Measurements from ENCODE around the gene PIK3R3.
A peak's percentile ranks its signal among the peaks of the same experiment; 100 is the strongest.

The PIK3R3 gene

GRCh38 chr1:46132529-46133180, at the start of gene PIK3R3:
TSS of gene PIK3R3 (minus strand) at chr1:46132629. CDS start at chr1:46131952, 677 bp downstream.
- DNase-seq (ENCODE audit: low spot score), result peak; percentile 97
- in situ Hi-C loops (cut with MboI; ENCODE audit: low sequenced_read_pairs, unreplicated experiment), result loop anchor here (10.0 kb wide), 1 partner anchor 58 kb away; no protein-coding TSS in a partner anchor
- TF ChIP-seq CTCF (IDR thresholded peaks at IDR 0.05; ENCODE audit: borderline replicate concordance, control extremely low read depth, extremely low read depth, insufficient read depth, missing control alignments), result no peak

DNA sequence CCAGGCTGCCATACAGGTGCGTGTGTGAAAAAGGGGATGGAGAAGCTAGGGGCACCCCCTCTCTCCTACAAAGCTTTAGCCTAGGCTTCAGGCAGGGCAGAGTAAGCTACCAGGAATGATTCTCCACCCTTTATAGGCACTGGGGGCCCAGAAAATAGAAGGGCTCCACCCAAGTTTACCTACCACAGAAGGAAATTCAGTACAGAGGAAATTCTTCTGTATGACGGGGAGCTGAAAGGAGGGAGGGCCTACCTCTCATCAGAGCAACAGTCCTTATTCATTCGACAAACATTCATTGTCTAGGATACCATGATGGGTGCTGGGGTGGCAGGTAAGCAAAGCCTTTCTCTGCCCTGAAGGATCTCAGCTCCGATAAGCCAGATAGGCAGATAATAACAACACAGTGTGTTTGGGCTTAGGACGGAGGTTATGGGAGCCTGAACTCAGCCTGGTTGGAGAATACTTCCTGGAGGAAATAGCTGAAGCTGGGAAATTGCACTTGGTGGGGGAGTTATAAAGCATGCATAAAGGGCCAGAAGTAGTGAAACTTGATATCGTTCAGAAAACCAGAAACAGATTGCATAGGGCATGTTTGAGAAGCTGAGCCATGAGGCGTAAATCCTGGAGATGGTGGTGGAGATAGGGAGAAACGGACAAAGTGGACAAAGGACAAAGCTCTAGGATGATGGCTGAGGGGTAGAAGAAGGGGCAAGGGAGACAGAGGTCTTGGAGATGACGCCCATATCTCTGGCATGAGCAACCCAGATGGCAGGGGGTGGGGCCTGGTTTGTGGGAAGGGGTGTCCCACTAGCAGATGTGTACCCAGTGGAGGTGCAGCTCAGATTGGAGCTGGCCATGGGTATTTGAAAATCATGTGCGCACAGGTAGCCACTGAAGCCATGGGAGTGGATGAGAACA, 49.2 kb upstream of the PIK3R3 start:
- in situ Hi-C loops (cut with MboI; ENCODE audit: low sequenced_read_pairs, unreplicated experiment), result no loop called here
- TF ChIP-seq CTCF (IDR thresholded peaks at IDR 0.05; ENCODE audit: borderline replicate concordance, control extremely low read depth, extremely low read depth, insufficient read depth, missing control alignments), result no peak
- no peak for DNase-seq (ENCODE audit: low spot score)

DNA sequence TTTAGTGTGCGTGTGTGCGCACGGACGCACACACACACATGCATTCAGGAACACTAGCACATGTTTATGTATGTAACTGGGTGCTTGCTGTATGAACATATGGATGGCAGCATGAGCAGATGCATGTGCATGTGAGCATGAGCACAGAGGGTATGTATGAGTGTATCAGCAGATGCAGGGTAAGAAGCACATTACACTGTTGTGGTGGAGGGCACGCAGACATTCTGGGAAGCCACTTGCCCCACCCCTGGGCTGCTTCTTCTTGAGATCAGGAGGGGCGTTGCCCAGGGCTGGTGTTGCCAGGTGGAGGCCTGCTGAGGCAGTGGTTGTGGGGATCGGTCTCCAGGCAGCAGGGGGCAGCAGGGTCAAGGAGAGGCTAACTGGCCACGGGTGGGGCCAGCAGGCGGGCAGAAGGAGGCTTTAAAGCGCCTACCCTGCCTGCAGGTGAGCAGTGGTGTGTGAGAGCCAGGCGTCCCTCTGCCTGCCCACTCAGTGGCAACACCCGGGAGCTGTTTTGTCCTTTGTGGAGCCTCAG, 47.7 kb upstream of the PIK3R3 start:
- in situ Hi-C loops (cut with MboI; ENCODE audit: low sequenced_read_pairs, unreplicated experiment), result no loop called here
- peak; percentile 28 for TF ChIP-seq CTCF (IDR thresholded peaks at IDR 0.05; ENCODE audit: borderline replicate concordance, control extremely low read depth, extremely low read depth, insufficient read depth, missing control alignments)
- DNase-seq (ENCODE audit: low spot score), result no peak

GRCh38 chr1:46179138-46180081, 47.0 kb upstream of the PIK3R3 start:
- peak; percentile 91 for TF ChIP-seq CTCF (IDR thresholded peaks at IDR 0.05; ENCODE audit: borderline replicate concordance, control extremely low read depth, extremely low read depth, insufficient read depth, missing control alignments)
- peak; percentile 81 for DNase-seq (ENCODE audit: low spot score)
- in situ Hi-C loops (cut with MboI; ENCODE audit: low sequenced_read_pairs, unreplicated experiment), result loop anchor here (5.0 kb wide), 1 partner anchor 142 kb away; no protein-coding TSS in a partner anchor

DNA sequence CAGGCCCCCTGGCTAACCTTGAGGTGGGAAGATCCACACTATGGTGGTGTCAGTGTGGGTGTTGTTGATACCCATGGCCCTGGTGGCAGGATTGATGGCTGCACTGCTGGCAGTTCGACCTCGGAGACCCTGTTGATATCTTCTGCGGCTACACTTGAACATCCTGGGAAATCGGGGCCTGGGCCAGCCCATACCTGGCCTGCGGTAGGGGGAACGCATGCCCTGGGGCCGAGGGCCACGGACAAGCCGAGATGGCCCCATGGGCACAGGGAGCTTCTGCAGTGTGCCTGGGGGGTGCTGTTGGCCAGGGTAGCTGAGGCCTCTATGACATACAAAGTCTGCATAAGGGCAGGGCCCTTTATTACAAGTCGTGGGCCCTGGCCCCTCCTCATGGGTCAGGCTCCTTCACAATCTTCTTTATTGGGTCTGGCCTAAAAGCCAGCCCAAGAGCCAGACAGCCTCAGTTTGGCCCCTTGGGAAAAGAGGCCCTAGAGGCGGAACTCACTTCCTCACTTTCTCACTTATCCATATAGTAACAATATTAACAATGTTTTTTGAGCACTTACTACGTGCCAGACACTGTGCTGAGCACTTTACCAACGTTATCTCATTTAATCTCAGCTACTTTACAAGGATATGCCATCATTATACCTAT, 43.9 kb upstream of the PIK3R3 start, which contains the start of gene P3R3URF:
TSS of gene P3R3URF (minus strand) at position 278 of the 655 bp plus-strand sequence. CDS start at position 261, 17 bp downstream.
- in situ Hi-C loops (cut with MboI; ENCODE audit: low sequenced_read_pairs, unreplicated experiment), result loop anchor here (5.0 kb wide), 1 partner anchor 139 kb away; no protein-coding TSS in a partner anchor
- TF ChIP-seq CTCF (IDR thresholded peaks at IDR 0.05; ENCODE audit: borderline replicate concordance, control extremely low read depth, extremely low read depth, insufficient read depth, missing control alignments), result no peak
- DNase-seq (ENCODE audit: low spot score), result no peak
